ENCODE measurements around the gene TXLNB. TPM values are rescaled to one million over a fixed set of nuclear protein-coding genes. Genes with fewer than 3 reads are reported as not detected.
A peak's percentile ranks its signal among the peaks of the same experiment; 100 is the strongest.

Gene TXLNB
- polyA plus RNA-seq (ENCODE audit: insufficient read length in 4 of 4): 1 to 10 TPM; 1.7 to 9.9 (median 2.3) TPM

DNA sequence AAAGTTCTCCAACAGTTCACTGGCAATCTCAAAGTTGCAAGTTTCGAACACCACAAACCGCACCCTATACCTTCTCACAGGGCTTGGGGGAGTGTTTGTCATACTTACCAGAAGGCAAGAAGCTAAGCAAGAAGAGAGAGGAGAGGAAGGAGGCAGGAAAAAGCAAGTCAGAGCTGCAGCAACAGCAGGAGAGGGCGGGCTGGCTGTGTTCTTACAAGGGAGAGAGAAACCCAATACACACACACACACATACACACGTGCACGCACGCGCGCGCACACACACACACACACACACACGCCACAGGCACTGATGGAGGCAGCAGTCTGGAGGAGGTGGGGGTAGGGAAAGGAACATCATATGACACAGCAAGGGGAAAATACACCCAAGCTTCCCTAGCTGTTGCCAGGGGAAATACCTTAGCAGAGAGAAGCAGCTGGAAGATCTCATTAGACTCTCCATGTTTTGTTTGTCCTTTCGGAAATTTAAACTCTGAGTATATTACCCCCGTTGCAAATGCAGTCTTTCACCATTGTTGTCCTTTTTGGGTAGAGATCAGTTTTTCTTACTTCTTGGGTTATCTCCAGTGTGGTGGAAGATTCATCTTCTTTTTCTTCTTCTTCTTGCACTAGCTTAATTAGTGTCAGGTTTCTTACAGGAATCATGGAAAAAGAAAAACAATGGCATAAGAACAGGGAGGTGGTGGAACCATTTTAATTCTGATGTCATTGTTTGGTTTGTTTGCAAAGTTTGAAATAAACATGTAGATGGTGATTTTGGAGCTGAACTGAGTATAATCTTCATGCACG, at the start of gene TXLNB:
Gene TXLNB (minus strand): TSS at position 186 of the 807 bp plus-strand sequence. CDS start 3,099 bp downstream, outside the sequence.
- peak; percentile 70 to 79 (median 72) for DNase-seq (ENCODE audit: low read depth in 4 of 4, low spot score in 3 of 4)

DNA sequence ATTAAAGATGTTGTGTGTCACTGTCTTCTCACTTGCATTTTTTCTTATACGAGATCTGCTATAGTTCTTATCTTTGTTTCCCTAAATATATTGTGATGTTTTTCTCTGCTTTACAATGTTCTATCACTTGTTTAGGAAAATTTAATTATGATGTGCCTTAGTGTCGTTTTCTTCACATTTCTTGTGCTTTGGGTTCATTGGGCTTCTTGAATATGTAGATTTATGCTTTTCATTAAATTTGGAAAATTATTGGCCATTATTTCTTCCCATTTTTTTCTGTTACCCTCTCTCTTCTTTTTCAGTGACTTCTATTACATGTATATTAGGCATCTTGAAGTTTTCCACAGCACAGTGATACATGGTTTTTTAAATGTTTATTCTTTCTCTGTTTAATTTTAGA, 49.3 kb upstream of the TXLNB start:
- no peak for DNase-seq (ENCODE audit: low read depth in 4 of 4, low spot score in 3 of 4)

DNA sequence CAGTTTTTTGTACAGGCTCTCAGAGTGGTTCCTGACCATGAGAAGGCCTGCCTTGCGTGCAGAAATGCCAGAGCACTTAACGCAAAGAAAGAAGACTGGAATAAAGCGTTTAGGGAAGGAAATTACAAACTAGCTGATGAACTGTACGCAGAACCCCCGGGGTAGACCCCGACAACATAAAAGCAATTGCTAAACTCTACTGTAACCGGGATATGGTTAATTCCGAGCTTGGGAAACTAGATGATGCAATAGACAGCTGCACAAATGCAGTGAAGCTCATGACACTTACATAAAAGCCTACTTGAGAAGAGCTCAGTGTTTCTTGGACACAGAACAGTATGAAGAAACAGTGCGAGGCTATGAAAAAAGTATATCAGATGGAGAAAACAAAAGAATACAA, 47.0 kb upstream of the TXLNB start:
- no peak for DNase-seq (ENCODE audit: low read depth in 4 of 4, low spot score in 3 of 4)

DNA sequence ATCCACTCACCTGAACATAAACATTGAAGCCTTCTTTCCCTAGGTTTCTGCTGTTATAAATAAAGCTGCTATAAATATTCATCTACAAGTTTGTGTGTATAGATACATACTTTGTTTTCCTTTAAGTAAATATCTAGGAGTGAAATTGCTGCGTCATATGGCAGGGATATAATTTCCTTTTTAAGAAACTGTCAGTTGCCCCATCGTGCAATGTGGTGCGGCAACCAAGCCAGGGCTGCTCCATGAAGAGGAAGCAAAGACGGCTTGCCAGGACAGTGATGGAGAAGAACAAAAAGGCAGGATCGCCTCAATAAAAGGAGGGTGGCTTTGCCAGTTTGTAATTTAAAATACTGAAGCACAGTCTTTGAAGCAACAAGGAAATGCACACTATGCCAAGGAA, 46.0 kb upstream of the TXLNB start:
- no peak for DNase-seq (ENCODE audit: low read depth in 4 of 4, low spot score in 3 of 4)

DNA sequence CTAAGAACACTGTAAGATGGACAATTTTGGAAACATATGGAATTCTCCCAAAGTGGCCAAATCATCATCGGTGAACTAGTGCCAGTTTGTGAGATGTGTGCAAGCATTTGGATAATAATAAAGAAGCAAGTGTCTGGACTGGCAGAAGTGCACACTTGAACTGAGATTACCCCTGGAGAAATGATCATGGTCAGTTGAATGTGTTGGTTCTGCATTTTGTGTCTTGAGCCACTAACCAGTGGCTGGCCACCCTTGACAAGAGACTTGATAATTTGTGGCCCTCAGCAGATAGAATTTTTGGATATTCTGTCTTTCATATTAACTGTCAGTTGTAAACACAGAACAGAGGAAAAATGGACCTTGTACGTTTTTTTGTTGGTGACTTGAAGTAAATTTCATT, 45.2 kb upstream of the TXLNB start:
- DNase-seq (ENCODE audit: low read depth in 4 of 4, low spot score in 3 of 4): no peak

DNA sequence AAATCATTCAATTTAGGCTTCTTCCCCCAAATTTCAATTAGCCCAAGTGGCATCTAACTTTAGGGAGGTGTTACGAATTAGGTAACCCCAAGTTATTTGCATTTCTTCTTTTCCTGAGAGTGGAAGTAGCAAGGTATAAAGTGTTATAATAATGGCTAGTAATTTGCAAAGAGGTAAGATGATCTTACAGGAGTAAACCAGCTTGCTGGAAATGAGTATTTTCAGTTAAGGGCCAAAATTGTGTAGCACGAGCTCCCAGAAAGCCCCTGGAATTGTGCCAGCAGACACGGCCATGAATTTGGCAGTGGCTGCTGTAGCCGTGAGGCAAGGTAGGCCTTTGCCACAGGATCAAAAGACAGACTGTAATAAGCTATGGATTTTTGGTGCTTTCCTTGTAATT, 44.7 kb upstream of the TXLNB start:
- DNase-seq (ENCODE audit: low read depth in 4 of 4, low spot score in 3 of 4): no peak

DNA sequence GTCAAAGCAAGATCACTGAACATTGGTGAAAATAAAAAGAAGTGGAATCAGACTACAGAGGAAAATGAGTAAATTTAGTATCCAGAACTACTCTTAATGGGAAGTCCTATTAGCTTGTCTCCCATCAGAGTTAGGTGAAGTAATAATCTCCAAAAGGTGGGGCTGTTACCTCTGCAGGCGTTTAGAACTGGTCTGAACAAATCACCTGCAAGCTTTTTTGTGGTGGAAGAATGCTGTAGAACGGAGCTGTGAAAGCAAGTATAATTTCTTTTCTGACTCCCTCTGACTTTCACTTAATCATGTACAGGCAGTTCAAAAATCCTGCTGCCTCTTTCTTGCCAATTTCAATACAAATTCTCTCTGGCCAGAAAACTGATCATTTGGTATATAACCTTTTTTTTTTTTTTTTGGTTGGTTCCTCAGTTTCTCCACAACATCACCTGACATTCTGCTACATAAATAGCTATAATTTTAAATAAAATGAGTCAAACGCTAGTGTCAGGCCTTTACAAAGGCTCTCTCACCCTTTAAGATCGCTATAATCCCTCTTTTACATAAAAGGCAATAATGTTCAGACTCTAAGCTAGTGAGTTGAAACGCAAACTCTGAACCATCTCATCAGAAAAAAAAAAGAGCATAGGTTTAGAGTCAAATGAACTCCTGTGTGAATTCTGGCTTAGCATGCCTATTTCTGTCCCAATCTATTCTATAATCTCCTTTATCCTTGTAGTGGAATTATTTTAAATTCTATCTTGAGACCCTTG, 43.8 kb upstream of the TXLNB start:
- DNase-seq (ENCODE audit: low read depth in 4 of 4, low spot score in 3 of 4): no peak

DNA sequence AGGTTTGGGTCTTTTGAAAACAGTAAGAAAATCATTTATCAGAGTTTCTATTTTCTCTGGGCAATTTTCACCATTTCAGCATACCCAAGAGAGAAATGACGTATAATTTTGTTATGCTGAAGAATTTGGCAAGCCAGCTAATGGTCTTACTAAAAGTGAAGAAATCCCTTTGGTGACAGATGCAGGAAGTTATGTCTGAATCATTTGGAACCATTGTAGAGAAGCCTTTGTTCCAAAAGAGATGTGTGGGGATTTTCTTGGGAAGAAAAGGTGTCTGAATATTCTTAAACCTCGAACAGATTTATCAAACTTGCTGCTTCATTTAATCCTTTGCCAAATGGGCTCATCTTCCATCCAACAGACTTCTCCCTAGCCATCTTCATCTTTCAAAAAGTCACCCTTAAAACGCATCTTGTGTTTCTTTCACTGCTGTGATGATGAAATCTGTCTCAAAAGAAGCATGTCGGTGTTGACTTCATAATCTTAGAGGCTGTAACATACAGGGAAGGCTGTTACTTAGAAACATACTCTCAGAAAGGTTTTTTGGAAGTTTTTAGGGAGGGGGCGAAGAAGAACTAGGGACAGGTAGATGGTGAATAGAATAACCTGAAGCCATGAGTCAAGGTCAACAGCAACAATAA, 43.1 kb upstream of the TXLNB start:
- no peak for DNase-seq (ENCODE audit: low read depth in 4 of 4, low spot score in 3 of 4)

DNA sequence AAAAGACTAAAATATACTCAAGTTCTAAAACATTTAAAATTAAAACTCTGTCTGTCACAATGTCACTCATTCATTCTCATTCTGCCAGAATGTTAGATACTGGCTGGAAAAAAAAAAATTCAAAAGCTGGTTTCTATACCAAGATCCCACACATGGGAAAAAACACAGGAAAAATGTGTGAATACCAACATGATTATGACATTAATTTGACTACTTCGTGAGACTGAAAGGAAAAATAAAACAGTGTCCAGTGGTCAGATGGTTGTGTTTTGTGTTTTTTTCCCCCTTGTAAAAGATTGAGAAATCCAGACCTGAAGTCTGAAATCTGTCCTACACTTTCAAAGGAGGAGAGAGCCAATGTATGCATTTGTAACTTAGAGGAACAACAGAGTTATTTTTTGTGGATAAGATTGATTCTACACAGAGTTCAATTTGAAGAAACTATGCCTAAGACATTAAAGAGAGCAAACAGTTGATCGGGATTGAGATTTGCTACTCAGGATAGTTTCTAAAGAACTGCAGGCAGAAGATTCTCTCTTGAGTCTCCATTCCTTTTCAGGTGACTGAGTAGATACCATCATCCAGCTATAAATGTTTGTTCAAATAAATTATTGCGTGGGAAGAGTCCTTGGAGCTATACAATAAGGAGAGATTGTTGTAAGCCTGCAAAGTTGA, 39.2 kb upstream of the TXLNB start:
- DNase-seq (ENCODE audit: low read depth in 4 of 4, low spot score in 3 of 4): no peak

DNA sequence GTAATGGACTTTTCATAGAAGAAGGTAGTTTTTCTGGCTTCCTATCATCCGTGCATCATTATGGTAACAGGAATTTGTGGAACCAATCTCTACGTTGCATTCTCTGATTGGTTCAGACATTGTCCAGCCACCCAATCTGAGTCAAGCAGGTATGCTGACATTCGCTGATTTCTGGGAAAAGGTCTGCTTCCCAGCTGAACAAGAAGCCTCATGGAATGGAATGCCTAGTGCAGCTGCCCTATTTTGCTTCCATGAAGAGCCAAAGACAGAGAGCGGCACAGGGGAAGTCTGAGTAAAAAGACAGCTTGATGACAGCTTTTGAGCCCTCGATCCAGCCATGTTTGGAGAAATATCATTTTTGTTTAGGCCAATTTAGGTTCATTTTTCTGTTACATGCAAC, 38.5 kb upstream of the TXLNB start:
- DNase-seq (ENCODE audit: low read depth in 4 of 4, low spot score in 3 of 4): no peak

DNA sequence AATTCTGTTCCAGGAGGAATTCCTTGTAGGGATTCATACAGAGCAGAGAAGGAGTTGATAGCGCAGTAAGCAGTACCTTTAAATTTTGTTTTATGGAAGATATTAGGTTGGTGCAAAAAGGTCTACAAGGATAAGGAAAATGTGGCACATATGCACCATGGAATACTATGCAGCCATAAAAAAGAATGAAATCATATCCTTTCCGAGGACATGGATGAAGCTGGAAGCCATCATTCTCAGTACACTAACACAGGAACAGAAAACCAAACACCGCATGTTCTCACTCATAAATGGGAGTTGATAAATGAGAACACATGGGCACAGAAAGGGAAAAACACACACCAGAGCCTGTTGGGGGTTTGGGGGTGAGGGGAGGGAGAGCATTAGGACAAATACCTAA, 37.4 kb upstream of the TXLNB start:
- DNase-seq (ENCODE audit: low read depth in 4 of 4, low spot score in 3 of 4): no peak

DNA sequence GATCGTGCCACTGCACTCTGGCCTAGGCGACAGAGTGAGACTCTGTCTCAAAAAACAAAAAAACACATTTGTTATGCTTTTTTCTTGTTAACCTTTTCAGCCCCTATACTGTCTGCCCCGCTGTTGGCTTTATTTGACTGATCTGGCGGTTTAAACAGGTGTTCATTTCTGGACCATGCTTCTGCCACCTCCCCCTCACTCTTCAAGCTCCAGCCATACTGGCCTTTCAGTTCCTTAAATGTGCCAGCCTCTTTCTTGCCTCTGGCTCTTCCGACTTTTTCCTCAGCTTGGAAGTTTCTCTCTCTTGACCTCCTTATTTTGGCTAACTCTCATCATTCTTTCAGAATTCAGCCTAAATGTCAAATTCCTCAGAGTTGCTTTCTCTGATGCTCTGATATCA, 35.2 kb upstream of the TXLNB start:
- DNase-seq (ENCODE audit: low read depth in 4 of 4, low spot score in 3 of 4): no peak

DNA sequence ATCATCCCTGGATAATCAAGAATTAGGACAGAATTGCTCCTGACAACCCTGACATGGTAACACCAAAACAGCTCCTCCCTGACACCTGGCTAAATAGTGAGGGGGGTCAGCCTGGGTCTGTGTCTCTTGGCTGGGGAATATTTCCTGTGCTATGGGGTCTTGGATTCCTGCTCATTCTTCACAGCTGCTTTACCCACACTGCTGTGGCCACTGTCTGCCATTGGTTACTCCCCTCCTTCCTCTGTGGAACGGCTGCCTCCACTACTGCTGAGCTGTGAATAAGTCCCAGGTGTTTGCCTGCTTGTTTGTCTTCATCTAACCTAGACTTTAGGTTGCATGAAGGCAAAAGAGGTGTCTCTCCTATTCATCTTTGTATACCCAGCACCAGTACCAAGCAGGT, 33.9 kb upstream of the TXLNB start:
- no peak for DNase-seq (ENCODE audit: low read depth in 4 of 4, low spot score in 3 of 4)

DNA sequence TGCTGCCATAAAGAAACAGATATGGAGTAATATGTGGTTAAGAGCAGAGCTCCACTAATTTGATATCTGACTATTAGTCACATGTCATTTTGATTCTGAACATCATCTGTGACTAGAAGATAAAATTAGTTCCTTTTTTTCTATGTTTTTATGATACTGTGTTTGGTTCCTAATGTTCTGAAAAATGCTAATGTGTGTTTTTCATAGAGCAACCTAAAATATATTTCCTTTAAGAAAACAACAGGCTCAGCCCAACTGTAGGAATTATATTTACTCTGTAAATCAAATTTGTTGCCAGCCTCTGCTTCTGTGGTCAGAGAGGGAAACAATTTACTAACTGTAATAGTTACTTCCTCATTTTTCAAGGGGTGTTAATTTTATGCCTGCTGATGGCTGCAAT, 33.3 kb upstream of the TXLNB start:
- no peak for DNase-seq (ENCODE audit: low read depth in 4 of 4, low spot score in 3 of 4)

DNA sequence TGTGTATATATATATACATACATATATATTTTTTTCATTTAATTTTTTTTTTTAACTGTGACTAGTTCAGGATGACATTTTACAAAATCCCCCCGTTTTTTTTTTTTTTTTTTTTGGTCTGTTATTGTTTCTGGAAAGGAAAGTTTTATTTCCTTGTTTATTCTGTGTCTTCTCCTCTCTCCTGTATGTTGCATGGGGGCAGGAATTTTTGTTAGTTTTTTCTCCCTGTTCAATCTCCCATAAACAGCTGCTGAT, 32.4 kb upstream of the TXLNB start:
- DNase-seq (ENCODE audit: low read depth in 4 of 4, low spot score in 3 of 4): no peak

DNA sequence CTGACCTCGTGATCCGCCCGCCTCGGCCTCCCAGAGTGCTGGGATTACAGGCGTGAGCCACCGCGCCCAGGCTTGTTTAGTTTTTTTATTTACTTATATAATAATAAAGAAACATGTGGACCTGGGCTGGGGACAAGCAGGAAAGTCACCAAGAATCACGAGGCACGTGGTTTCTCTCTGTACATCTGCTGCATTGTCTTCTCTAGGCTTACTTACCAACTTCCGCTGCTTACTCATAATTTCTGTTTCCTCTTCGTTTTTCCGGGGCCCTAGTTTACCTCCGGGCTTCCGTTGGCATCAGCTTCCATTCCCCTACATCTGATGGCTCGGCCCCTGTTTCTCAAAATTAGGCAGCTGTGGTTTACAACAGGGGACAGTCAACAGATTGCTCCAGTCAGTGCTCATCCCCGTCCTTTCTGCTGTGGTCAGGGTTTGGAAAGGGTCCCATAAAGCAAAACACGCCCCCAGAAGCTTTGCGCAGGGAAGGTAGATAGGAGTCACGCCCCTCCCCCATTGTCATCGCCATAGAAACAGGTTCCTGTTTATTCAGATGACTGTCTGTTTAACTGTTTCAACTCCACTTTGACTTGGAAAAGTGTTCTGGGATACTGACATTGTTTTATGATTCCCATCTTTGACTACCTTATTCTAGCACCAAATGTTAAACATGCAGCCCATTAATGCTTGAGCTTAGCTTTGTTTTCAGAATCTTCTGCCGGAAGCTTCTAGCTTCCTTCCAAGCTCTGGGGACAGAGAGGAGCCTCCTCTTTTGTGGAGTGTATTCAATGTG, 31.9 kb upstream of the TXLNB start:
- peak in 2 of 4 donors; percentile 42 to 57 for DNase-seq (ENCODE audit: low read depth in 4 of 4, low spot score in 3 of 4)

DNA sequence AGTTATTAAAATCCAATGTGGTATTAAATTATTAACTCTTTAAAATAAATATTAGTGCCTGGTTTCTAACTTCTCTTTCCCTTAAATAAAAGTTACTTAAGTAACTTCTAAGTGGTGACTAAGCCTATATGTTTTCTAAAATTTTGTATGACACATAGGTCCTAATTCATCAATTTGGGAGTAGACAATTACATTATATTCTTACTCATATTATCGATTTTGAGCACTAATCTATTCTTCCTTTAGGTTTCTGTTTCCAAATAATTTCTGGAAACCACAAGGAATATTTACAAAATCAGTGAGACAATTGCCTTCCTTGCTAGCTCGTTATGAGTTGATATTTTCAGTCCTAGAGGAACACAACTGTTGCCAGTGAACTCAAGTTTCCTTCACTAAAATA, 28.3 kb upstream of the TXLNB start:
- DNase-seq (ENCODE audit: low read depth in 4 of 4, low spot score in 3 of 4): no peak

DNA sequence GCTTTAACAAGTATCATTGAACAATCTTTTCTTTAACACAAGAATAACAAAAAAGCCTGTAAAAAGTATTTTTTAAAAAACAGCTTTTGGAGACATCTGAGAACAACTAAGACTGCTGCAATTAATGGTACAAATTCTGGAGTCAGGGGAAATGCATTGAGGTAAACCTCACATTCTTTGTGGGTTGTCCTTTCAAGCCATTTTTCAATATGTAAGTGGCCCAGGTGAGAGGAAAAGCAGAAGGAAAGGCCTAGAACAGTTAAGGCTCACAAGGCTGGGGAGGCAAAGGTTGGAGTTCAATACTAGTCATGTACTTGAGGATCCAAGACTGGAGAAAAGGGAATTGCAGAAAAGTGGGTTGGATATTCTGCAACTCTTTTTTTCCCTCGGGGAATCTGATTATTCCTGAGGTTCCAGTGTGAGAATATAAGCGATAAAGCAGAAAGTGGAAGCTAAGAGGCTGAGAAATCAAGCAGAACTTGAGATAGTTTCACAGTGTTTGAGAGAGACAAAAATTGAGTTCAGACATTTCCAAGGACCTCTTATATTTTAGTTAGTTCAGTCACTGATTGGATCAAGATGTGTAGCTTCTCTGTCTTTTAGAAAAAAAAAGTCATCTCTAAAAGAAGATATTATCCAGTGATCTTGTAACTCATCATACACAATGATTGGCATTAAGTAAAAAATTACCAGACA, 25.0 kb upstream of the TXLNB start:
- DNase-seq (ENCODE audit: low read depth in 4 of 4, low spot score in 3 of 4): no peak

DNA sequence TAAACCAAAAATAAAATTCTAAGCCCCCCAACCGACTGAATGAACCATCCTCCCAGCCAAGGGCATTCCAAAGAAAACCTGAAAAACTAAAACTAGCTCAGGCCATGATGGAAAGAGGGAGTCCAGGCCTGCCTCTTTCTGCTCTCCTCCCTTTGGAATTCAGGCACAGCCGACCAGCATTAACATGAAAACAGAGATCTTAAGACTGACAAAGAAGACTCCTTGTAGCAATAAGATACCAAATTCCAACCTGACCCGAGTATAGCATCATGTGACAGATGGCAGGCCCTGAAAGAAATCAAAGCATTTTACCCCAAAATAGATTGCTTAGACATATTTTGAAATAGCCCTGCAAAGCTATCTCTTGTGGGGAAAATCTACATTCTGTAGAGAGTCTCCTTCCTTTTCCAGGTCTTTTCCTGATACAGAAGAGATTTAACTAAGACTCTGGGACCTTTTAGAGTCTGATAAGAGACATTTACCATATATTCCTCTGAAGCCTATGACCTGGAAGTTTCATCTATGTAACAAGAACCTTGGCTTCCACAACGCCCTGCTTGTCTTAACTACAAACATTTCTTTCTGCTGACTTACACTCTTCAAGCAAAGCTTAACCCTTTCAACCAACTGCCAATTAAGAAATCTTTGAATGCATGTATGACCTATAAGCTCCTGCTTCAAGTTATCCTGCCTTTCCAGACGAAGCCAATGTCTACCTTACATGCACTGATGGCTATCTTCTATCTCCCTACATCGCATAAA, 22.2 kb upstream of the TXLNB start:
- DNase-seq (ENCODE audit: low read depth in 4 of 4, low spot score in 3 of 4): no peak
